PC-3 (cell line): ENCODE data around the gene HAGH. TPM values are rescaled to one million over a fixed set of nuclear protein-coding genes. Genes with fewer than 3 reads are reported as not detected.

Experiments
- ATAC-seq: fragments of 200-7000 bp; cut with Tn5 transposase; 2 replicates; pipeline ENCODE4 v1.9.1; 2020; ENCODE audit warnings: mild to moderate bottlenecking, moderate library complexity
- BruUV-seq: library from RNA; stranded (reverse); fragments of 400-500 nt; replicated peaks from 2 replicates; lab custom pipeline; 2021; lab: Mats Ljungman, UMichigan
- CTCF ChIA-PET: fragments of 300-600 bp; sonication (Branson Sonifier 250); formaldehyde crosslinking; loops from one replicate; lab custom pipeline; 2022; ENCODE audit warnings: antibody characterized with exemption; lab: Charles Lee
- POLR2A ChIA-PET: fragments of 300-600 bp; sonication (Branson Sonifier 250); formaldehyde crosslinking; loops from one replicate; lab custom pipeline; 2022; ENCODE audit warnings: antibody characterized with exemption; ENCODE audit not compliant: unreplicated experiment; lab: Charles Lee
- DNase-seq: peaks from one replicate; pipeline ENCODE4 v3.0.0-alpha.2; 2015
- H2AFZ ChIP-seq: fragments of 300-600 bp; sonication (generic); 2 replicates; pipeline ENCODE4 v1.6.0; 2016; ENCODE audit warnings: antibody characterized with exemption, low read length
- H3F3A ChIP-seq: fragments of 300-600 bp; sonication (generic); one replicate; pipeline ENCODE4 v1.6.0; 2017; ENCODE audit warnings: antibody characterized with exemption, low read length, control low read depth, mild to moderate bottlenecking; ENCODE audit not compliant: unreplicated experiment
- H3K27ac ChIP-seq: fragments of 300-600 bp; sonication (generic); 2 replicates; pipeline ENCODE4 v1.5.1; 2016; ENCODE audit warnings: mild to moderate bottlenecking, low read length
- H3K27me3 ChIP-seq: fragments of 300-600 bp; sonication (generic); 2 replicates; pipeline ENCODE4 v1.6.1; 2016; ENCODE audit warnings: low read length, mixed read lengths
- H3K36me3 ChIP-seq: fragments of 300-600 bp; sonication (generic); 2 replicates; pipeline ENCODE4 v1.6.1; 2016; ENCODE audit warnings: low read depth, mixed run types, low read length, mixed read lengths
- H3K4me1 ChIP-seq: fragments of 300-600 bp; sonication (generic); 2 replicates; pipeline ENCODE4 v1.5.1; 2016; ENCODE audit warnings: low read length; ENCODE audit not compliant: insufficient read depth
- H3K4me2 ChIP-seq: fragments of 300-600 bp; sonication (generic); 2 replicates; pipeline ENCODE4 v1.6.0; 2016; ENCODE audit warnings: low read length
- H3K4me3 ChIP-seq: fragments of 300-600 bp; sonication (generic); 2 replicates; pipeline ENCODE4 v1.5.1; 2016; ENCODE audit warnings: mild to moderate bottlenecking, low read length, mixed read lengths
- H3K79me2 ChIP-seq: fragments of 300-600 bp; sonication (generic); 2 replicates; pipeline ENCODE4 v1.6.1; 2017; ENCODE audit warnings: low read length, mixed read lengths
- H3K9ac ChIP-seq: fragments of 300-600 bp; sonication (generic); 2 replicates; pipeline ENCODE4 v1.6.0; 2016; ENCODE audit warnings: mild to moderate bottlenecking, low read length
- H3K9me2 ChIP-seq: fragments of 300-600 bp; sonication (generic); replicated peaks from 2 replicates; pipeline ENCODE4 v1.6.1; 2016; ENCODE audit warnings: mixed run types, low read length, mixed read lengths
- H3K9me3 ChIP-seq: fragments of 300-600 bp; sonication (generic); 2 replicates; pipeline ENCODE4 v1.6.1; 2016; ENCODE audit warnings: low read length, mixed read lengths
- H4K20me1 ChIP-seq: fragments of 300-600 bp; sonication (generic); 2 replicates; pipeline ENCODE4 v1.6.1; 2016; ENCODE audit warnings: low read length, mixed read lengths
- CTCF ChIP-seq: fragments of 300-600 bp; sonication (generic); conservative IDR thresholded peaks from 2 replicates; pipeline ENCODE4 v1.5.1; 2017; ENCODE audit warnings: antibody characterized with exemption, low read depth, mild to moderate bottlenecking, low read length
- EZH2 ChIP-seq: fragments of 300-600 bp; sonication (generic); IDR thresholded peaks from one replicate; pipeline ENCODE4 v1.6.1; 2017; ENCODE audit warnings: antibody characterized with exemption, mild to moderate bottlenecking, low read length; ENCODE audit not compliant: unreplicated experiment
- EZH2phosphoT487 ChIP-seq: fragments of 300-600 bp; sonication (generic); IDR thresholded peaks from 2 replicates; pipeline ENCODE4 v1.6.1; 2018; ENCODE audit warnings: mild to moderate bottlenecking, antibody characterized with exemption, low read length, borderline replicate concordance
- intact Hi-C: fragments of 100-400 bp; cut with micrococcal nuclease; formaldehyde crosslinking; loops from 2 replicates; pipeline ENCODE4 v1.9.0; 2023
- total RNA-seq: library from RNA; depleted of rRNA; stranded (reverse); fragments of >200 nt; gene quantifications from 2 replicates; pipeline ENCODE4 v1.2.3, GENCODE V29; 2014

HAGH gene
- total RNA-seq, 1 experiment from 2014 or later: 99.5 TPM

GRCh38 chr16:1791256-1791942 lies 35.2 kb downstream of the HAGH start:
- Histone ChIP-seq H3K36me3 (no peaks in the 10 kb centered on the region), H3K27me3 (no peaks in the 10 kb centered on the region), H3K27ac (no peak overlapping the region), H3K4me3 (no peak overlapping the region), H3K9me2 (no peaks in the 10 kb centered on the region), H4K20me1 (no peaks in the 10 kb centered on the region), H3F3A (no peaks in the 10 kb centered on the region), H2AFZ (no peak overlapping the region), H3K79me2 (0 out of 2 replicates have a peak, but pooled peaks cover 2% of the 10 kb centered on the region), H3K4me2 (no peak overlapping the region), H3K9ac (no peak overlapping the region), H3K4me1 (no peaks in the 10 kb centered on the region), H3K9me3 (no peaks in the 10 kb centered on the region)
- POLR2A ChIA-PET: no interaction called here
- intact Hi-C loops: no loop called here
- ATAC-seq: no peak
- BruUV-seq: no TSS peak
- TF ChIP-seq CTCF: no peak
- TF ChIP-seq EZH2: no peak
- TF ChIP-seq EZH2phosphoT487: no peak
- CTCF ChIA-PET: no interaction called here
- no peak for DNase-seq

DNA sequence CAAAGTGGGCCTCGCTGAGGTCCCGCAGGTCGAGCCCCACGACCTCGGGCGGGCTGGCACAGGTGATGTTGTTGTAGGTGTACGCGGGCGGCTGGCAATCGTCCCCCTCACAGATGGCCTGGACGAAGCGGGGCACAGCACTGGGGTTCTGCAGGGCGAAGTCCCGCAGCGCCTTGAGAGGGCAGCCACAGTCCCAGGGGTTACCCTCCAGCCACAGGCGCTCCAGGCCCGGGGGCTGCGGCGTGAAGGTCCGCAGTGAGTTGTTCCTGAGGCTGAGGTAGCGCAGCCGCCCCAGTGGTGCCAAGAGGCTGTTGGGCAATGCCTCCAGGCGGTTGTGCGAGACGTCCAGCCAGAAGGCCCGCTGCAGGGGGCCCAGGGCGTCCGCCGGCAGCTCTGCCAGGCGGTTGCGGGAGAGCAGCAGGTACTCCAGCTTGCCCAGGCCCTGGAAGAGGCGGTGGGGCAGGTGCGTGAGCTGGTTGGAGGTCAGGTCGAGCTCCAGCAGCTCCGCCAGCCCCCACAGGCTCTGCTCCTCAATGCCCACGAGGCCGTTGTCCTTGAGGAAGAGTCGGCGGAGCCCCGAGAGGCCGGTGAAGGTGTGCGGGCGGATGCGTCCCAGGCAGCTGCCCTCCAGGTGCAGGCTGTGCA lies 35.9 kb downstream of the HAGH start:
- TF ChIP-seq EZH2: no peak
- no peak for TF ChIP-seq CTCF
- no peak for TF ChIP-seq EZH2phosphoT487
- no peak overlapping the region for H2AFZ ChIP-seq
- H3K4me3 ChIP-seq: no peak overlapping the region
- H3F3A ChIP-seq: no peaks in the 10 kb centered on the region
- H3K4me1 ChIP-seq: no peaks in the 10 kb centered on the region
- H3K27ac ChIP-seq: no peak overlapping the region
- ChIA-PET CTCF (no interaction called here), POLR2A (no interaction called here)
- intact Hi-C loops: no loop called here
- no peak overlapping the region for H3K4me2 ChIP-seq
- H3K9me3 ChIP-seq: no peaks in the 10 kb centered on the region
- no peaks in the 10 kb centered on the region for H3K9me2 ChIP-seq
- H3K79me2 ChIP-seq: peaks cover 9% of the 10 kb centered on the region
- ATAC-seq: no peak
- no peaks in the 10 kb centered on the region for H3K27me3 ChIP-seq
- DNase-seq: no peak
- H3K9ac ChIP-seq: no peak overlapping the region
- no peaks in the 10 kb centered on the region for H3K36me3 ChIP-seq
- no peaks in the 10 kb centered on the region for H4K20me1 ChIP-seq
- no TSS peak for BruUV-seq

GRCh38 chr16:1790261-1790610 lies 36.4 kb downstream of the HAGH start:
- no peaks in the 10 kb centered on the region for H3K27me3 ChIP-seq
- H3K9me3 ChIP-seq: no peaks in the 10 kb centered on the region
- no peak overlapping the region for H3K4me3 ChIP-seq
- no peak for TF ChIP-seq EZH2
- no peak for TF ChIP-seq CTCF
- H3K9ac ChIP-seq: no peak overlapping the region
- H3K27ac ChIP-seq: no peak overlapping the region
- ChIA-PET CTCF (no interaction called here), POLR2A (no interaction called here)
- H3K4me1 ChIP-seq: no peaks in the 10 kb centered on the region
- H3K9me2 ChIP-seq: no peaks in the 10 kb centered on the region
- no peaks in the 10 kb centered on the region for H4K20me1 ChIP-seq
- intact Hi-C loops: no loop called here
- H3K36me3 ChIP-seq: no peaks in the 10 kb centered on the region
- H3K4me2 ChIP-seq: no peak overlapping the region
- DNase-seq (no peak), ATAC-seq (no peak)
- no peak overlapping the region for H2AFZ ChIP-seq
- H3K79me2 ChIP-seq: peaks cover 14% of the 10 kb centered on the region
- H3F3A ChIP-seq: no peaks in the 10 kb centered on the region
- no TSS peak for BruUV-seq
